Kidney epithelial cell (primary cell): ENCODE measurements around the gene CAMTA1. TPM values are rescaled to one million over a fixed set of nuclear protein-coding genes. Genes with fewer than 3 reads are reported as not detected.

ENCODE experiments used
- DNase-seq: peaks from one replicate; pipeline ENCODE4 v3.0.0-alpha.2; 2010; ENCODE audit warnings: low read depth
- H3K27me3 ChIP-seq: 2 replicates; pipeline ENCODE4 v1.6.0; 2011; ENCODE audit warnings: low read length; ENCODE audit not compliant: control insufficient read depth, insufficient read depth
- H3K36me3 ChIP-seq: 2 replicates; pipeline ENCODE4 v1.5.1; 2011; ENCODE audit warnings: low read length; ENCODE audit not compliant: control insufficient read depth, insufficient read depth
- H3K4me3 ChIP-seq: 2 replicates; pipeline ENCODE4 v1.5.1; 2011; ENCODE audit warnings: low read depth, mild to moderate bottlenecking, control low read depth, low read length
- total RNA-seq: library from RNA; depleted of rRNA; stranded (reverse); fragments of >200 nt; gene quantifications from 2 replicates; pipeline ENCODE4 v1.2.3, GENCODE V29; 2015
- TF ChIP-seq, protein P1 (sequence below): IDR thresholded peaks from 2 replicates; pipeline ENCODE4 v1.5.1; 2011; ENCODE audit warnings: mild to moderate bottlenecking, moderate library complexity, low read length, control low read depth, inconsistent platforms; ENCODE audit not compliant: insufficient read depth, poor library complexity, severe bottlenecking

CAMTA1 gene
- total RNA-seq, 1 donor from 2014 or later, result 76.5 TPM

DNA sequence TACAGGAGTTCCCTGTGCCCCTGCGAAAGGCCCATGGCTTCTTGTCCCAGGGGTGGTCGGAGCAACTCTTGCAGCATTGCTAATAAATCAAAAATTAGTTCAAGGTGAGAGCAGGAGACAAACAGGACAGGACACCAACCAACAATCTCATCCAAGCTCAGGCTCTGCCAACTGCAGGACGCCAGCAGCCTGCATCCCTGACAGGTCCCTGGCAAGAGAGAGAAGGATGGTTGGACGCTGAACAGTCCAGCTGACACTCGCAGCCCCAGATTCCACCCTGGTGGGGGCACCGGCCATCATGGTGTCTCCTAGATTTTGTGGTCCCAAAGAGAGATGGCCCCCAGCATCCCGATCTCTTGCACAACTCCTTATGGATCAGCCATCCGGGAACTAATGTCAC is 843.8 kb downstream of the CAMTA1 start:
- DNase-seq, result no peak
- peaks cover 30% of the 10 kb centered on the region for H3K27me3 ChIP-seq
- TF ChIP-seq, protein P1, sequence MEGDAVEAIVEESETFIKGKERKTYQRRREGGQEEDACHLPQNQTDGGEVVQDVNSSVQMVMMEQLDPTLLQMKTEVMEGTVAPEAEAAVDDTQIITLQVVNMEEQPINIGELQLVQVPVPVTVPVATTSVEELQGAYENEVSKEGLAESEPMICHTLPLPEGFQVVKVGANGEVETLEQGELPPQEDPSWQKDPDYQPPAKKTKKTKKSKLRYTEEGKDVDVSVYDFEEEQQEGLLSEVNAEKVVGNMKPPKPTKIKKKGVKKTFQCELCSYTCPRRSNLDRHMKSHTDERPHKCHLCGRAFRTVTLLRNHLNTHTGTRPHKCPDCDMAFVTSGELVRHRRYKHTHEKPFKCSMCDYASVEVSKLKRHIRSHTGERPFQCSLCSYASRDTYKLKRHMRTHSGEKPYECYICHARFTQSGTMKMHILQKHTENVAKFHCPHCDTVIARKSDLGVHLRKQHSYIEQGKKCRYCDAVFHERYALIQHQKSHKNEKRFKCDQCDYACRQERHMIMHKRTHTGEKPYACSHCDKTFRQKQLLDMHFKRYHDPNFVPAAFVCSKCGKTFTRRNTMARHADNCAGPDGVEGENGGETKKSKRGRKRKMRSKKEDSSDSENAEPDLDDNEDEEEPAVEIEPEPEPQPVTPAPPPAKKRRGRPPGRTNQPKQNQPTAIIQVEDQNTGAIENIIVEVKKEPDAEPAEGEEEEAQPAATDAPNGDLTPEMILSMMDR, result no peak
- no peak overlapping the region for H3K4me3 ChIP-seq
- H3K36me3 ChIP-seq, result no peaks in the 10 kb centered on the region

DNA sequence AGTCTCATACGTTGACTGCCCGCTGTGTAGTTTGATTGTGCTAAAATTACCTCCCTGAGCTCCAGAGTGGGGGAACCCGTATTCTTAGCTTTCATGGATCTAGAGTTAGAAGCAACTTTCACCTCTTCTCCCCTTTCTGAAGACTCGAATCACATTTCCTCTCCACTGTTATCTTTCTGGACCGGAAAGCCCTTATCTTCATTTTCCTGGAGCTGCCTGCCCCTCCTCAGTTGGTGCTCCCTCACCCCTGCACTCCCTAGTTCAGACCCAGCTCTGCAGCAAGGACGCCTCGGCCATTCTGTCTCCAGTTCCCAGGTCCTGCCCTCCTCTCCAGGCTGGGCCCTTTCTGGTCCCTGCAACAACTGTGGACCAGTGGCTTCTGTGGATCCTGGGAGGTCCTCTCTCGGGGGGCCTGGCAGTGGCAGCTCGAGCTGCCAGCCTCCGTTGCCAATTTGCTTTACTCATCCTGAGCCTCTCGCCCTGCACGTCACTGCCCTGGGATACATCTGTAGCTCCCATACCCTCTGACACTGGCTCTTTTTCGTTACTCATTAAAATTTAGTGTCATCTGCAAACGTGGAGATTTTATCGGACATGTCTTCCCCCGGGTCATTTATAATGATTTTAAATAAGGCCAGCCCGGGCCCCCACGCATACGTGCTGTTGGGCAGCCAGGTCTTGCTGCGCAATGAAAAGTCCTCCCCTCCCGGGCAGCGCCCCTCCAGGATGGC is 844.4 kb downstream of the CAMTA1 start:
- H3K27me3 ChIP-seq, result peaks cover 32% of the 10 kb centered on the region
- DNase-seq, result no peak
- H3K36me3 ChIP-seq, result no peaks in the 10 kb centered on the region
- H3K4me3 ChIP-seq, result no peak overlapping the region
- TF ChIP-seq, protein P1, result no peak

- TF ChIP-seq, protein P1, result no peak
- no peak for DNase-seq
- Histone ChIP-seq H3K27me3 (peaks cover 31% of the 10 kb centered on the region), H3K4me3 (no peak overlapping the region), H3K36me3 (no peaks in the 10 kb centered on the region)
Measured at GRCh38 chr1:7630378-7630777, 845.1 kb downstream of the CAMTA1 start.

GRCh38 chr1:7632176-7632575 is 846.9 kb downstream of the CAMTA1 start:
- H3K27me3 ChIP-seq, result peaks cover 26% of the 10 kb centered on the region
- TF ChIP-seq, protein P1, result no peak

DNA sequence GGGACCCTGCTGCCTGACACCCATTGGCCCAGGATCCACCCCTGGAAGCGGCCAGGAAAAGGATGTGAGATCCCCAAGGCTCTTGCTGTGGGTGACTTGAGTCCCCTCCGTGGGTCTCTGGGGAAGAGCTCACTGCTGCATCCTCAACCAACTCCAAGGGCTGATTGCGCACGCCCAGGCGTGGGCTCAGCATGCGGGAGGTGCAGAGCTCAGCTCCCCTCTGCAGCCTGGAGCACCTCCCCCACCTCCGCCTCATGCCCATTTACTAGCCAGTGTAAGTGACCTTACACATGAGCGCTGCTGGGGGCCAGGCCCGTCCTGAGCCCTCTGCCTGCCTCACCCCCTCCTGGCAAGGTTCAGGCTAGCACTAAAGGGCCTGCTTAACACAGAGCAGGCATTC is 847.4 kb downstream of the CAMTA1 start:
- DNase-seq, result no peak
- Histone ChIP-seq H3K27me3 (peaks cover 26% of the 10 kb centered on the region), H3K4me3 (no peak overlapping the region), H3K36me3 (no peaks in the 10 kb centered on the region)
- TF ChIP-seq, protein P1, result no peak

More at GRCh38 chr1:7632176-7632575, 846.9 kb downstream of the CAMTA1 start:
- DNase-seq, result no peak
- Histone ChIP-seq H3K4me3 (no peak overlapping the region), H3K36me3 (no peaks in the 10 kb centered on the region)

GRCh38 chr1:7633506-7634245 is 848.4 kb downstream of the CAMTA1 start:
- H3K27me3 ChIP-seq, result peaks cover 19% of the 10 kb centered on the region
- H3K4me3 ChIP-seq, result no peak overlapping the region
- TF ChIP-seq, protein P1, result no peak
- no peak for DNase-seq
- no peaks in the 10 kb centered on the region for H3K36me3 ChIP-seq
